NCI-H1930 (cell line): ENCODE measurements around the gene CLDN7.

Source experiments
- DNase-seq, 2 experiments: peaks; one replicate each; lab custom pipeline; 2025; lab: John Stamatoyannopoulos, UW

Gene CLDN7

GRCh38 chr17:7262192-7262934 is at the start of gene CLDN7:
TSS of gene CLDN7 (minus strand) at chr17:7262478. CDS start at chr17:7262043, 435 bp downstream.
- DNase-seq, result peak; percentile 57 to 64

DNA sequence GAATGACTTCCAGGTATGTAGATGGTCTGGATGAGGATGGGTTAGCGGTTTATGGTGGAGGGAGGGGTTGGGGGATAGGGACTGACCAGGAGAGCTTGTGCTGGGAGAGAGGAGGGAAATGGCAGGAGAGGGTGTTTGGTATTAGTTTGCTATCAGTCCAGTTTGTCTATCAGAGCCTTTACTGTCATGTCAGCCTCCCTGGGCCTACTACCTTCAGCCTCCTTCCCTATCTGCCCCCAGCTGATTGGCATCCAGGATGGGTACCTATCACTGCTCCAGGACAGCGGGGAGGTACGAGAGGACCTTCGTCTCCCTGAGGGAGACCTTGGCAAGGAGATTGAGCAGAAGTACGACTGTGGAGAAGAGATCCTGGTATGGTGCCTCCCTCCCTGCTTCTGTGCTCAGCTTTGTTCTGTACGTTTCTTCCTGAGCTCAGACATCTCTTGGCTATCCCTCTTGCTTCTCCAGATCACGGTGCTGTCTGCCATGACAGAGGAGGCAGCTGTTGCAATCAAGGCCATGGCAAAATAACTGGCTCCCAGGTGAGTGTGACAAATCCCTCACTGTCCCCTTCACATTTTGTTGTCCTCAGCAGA is 48.9 kb upstream of the CLDN7 start:
- DNase-seq, result no peak

DNA sequence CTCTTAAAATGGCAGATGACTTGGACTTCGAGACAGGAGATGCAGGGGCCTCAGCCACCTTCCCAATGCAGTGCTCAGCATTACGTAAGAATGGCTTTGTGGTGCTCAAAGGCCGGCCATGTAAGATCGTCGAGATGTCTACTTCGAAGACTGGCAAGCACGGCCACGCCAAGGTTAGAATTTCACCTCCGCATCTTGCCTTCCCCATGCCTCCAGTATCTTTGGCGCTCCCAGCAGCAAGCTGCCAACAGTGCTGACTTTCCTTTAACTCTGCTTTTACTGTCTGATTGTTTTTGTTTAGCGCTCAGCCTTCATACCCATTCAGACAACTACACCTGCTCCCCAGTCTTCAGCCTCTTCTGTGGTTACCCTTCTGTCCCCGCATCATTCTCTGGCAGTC is 47.4 kb upstream of the CLDN7 start:
- no peak for DNase-seq

GRCh38 chr17:7308625-7309433 is 46.6 kb upstream of the CLDN7 start:
- DNase-seq, result peak; percentile 7 to 20

- DNase-seq, result peak; percentile 40 to 42
Observed at GRCh38 chr17:7307686-7308624, 45.7 kb upstream of the CLDN7 start.

DNA sequence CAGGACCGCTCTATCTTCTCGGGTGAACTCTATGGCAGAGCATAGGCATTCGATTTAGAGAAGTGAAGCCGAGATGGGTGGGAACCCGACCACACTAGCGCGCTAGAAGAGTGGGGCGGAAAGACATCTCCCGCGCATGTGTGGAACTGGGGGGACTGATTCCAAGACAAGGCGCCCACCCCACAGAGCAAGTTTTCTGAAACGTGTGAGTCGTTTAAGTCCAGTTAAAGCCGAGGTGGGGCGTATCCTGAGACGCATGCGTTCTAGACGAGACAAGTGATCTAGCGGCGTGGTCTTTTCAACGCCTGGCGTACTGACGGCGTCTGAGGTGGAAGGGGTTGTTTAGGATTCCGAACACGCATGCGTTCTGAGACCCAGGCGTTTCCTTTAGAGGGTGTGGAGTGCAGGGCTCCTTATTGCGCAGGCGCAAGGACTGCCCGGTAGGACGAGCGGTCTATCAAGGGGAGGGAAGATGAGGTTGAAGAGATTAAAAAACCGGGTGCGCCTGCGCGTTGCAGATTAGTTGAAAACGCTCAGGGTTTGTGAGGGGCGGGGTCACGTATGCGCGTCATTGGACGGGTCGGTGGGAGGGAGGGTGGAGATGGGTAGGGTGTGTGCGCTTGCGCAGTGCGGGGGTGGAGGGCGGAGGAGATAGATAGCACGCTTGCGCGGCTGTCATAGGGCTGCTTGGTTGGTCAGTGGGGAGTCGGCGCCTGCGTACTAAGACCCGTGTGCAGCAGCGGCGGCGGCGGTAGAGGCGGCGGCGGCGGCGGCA is 44.8 kb upstream of the CLDN7 start, which contains the start of gene EIF5A:
Gene EIF5A (plus strand): TSS at position 718 of the 775 bp plus-strand sequence. CDS start 2,008 bp downstream, outside the sequence.
- DNase-seq, result peak; percentile 99 to 100

- DNase-seq, result no peak
Observed at GRCh38 chr17:7304179-7304578, 41.9 kb upstream of the CLDN7 start.

- peak; percentile 65 to 82 for DNase-seq
Observed at GRCh38 chr17:7296189-7296861, 34.0 kb upstream of the CLDN7 start.

DNA sequence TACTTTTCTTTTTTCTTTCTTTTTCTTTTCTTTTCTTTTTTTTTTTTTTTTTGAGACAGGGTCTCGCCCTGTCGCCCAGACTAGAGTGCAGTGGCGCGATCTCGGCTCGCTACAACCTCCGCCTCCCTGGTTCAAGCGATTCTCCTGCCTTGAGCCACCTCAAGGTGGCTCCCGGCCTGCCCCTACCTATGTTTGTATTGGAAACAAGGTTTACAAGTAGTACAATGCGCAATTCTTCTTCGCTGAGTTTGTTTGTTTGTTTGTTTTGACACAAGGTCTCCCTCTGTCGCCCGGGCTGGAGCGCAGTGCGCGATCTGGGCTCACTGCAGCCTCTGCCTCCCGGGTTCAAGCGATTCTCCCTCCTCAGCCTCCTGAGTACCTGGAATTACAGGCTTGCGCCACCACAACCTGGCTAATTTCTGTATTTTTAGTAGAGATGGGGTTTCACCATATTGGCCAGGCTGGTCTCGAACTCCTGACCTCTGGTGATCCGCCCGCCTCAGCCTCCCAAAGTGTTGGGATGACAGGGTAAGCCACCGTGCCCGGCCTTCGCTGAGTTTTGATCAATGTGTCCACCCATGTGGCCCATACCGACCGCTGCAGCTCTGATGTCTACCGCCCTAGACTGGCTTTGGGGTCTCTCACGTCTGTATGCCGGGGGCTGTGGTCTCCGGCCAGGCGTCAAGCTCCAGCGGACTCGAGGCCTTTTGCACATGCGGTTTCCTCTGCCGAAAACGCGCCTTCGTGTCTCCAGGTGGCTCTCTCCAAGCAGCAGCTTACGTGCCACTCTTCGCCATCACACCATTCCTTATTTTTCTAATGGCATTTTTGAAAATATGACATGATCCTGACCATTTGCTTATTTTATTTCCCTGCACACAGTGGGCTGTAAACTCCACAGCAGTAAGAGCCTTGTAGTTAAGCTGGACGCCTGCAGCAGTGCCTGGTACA is 33.2 kb upstream of the CLDN7 start:
- DNase-seq, result peak; percentile 19 to 33

DNA sequence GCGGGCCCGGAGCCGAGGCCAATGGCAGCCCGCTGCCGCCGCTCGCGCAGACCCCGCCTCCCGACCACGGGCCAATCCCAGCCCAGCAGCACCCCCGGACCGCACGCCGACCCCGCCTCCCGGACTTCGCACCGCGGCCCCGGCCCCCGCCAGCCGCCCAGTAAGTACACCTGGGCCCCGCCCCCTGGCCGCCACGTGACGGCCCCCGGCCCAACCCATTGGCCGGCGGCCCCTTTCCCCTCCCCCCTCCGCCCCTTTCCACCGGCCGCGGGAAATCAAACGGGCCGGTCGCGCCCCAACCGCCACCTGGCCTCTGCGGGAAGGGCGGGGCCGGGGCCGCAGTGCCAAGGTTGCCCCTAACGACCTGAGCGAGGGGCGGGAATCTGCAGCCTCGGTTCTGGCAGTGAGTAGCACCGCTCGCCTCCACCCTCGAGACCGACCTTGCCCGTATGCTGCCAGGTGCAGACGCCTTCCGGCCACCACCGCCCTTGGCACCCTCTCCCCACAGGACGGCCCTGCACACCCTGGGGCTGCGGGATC is 32.4 kb upstream of the CLDN7 start, which contains the start of gene YBX2:
Gene YBX2 (minus strand): TSS at position 26 of the 540 bp plus-strand sequence. CDS start 139 bp downstream, outside the sequence.
- peak; percentile 88 to 93 for DNase-seq

- DNase-seq, result peak in 1 of 2 experiments; percentile 12
Observed at GRCh38 chr17:7293816-7294613, 31.7 kb upstream of the CLDN7 start.

GRCh38 chr17:7293159-7293558 is 30.9 kb upstream of the CLDN7 start:
- DNase-seq, result no peak

DNA sequence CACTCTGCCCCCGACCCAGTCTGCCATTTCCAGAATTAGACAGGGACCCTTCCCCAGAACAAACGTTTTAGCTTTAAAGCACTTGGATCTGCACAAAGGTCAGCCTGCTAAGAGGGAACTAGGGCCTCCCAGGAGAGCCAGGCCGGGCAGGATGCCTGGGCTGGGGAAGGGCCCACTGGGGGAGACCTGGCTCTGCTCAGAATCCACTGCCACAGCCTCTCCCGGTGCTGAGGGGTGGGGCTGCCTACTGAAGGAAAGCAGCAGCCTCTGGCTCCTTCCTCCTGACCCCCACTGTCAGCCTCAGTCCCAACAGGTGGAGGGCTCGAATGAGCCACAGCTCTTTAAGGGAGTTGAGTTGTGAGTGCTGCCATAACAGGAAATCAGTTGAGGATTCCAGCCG is 30.5 kb upstream of the CLDN7 start:
- no peak for DNase-seq

GRCh38 chr17:7292194-7292593 is 29.9 kb upstream of the CLDN7 start:
- no peak for DNase-seq

DNA sequence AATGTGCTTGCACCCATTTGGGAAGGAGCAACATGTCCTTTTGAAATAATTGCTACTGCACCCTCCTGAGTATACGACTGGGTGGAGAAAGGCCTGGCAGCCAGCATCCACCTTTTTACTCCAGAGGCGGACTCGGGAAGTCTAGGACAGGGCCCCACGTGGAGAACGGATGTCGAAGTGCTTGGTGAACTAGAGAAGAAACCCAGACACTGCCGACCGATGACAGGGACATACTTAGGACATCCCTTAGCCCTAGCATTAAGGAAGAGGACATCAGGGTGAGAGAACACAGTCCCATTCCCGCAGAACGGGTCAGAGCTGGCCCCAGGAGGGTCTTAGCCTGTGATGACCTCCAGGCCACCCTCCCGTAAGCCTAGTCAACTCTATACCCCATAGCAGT is 28.4 kb upstream of the CLDN7 start:
- no peak for DNase-seq

DNA sequence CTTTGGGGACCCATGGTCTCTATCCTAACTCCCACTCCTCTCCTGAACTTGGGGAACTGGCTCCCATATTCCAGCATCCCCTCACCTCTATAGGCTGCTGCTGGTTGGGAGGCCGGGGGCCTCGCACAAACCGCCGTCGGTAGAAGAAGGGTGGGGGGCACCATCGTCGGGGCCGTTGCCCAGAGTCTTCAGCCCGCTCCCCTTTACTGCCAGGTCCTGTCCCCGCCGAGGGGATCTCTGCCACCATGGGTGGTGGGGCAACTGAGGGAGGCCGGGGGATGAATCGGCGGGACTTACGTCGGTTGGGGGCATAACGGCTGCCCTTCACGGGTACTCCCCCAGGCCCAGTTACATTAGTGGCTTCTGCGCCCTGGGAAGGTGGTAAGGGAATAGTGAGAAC is 27.9 kb upstream of the CLDN7 start:
- no peak for DNase-seq

DNA sequence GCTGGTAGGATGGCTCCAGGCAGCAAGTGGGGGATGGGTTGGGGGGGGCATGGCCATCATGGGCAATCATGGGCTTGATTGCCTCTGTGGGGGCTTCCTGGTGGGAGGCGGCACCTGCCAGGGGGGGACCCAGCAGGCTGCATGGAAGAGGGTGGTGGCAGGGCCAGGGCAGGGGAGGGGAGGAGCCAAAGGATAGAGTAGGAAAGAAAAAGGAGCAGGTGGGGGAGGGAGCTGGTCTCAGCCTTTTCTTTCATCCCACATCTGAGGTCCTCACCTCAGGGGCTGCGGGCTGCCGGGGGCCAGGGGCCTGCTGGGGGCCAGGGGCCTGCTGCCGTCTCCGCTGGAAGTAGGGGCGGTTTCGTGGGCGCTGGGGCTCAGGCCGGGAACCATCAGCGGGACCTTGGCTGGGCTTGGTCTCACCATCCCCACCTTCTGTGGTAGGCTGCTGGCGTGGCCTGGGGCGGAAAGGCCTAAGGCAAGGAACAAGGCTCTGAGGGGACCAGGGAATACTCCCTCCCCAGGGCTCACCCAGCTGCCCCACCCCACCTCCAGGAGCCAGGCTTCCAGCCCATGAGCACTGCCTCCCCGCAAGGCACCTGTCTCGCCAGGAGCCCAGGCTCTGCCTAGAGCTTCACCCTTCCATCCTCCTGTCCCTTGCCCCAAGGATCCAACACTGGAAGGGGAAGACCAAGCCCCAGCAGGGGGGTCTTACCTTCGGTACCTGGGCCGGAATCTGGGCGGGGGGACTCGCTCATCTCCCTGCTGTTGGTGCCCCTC is 27.2 kb upstream of the CLDN7 start:
- DNase-seq, result no peak
